Measurements from ENCODE around the gene ZNF384. TPM values are rescaled to one million over a fixed set of nuclear protein-coding genes. Genes with fewer than 3 reads are reported as not detected.

ZNF384 gene
- total RNA-seq, 1 experiment from 2014 or later: 63.8 TPM

GRCh38 chr12:6627616-6628015 is 61.6 kb downstream of the ZNF384 start:
- TF ChIP-seq KAT7 (CRISPR knock-in tag; IDR thresholded peaks at IDR 0.05; ENCODE audit: borderline replicate concordance) (no peak), OVOL2 (CRISPR knock-in tag; IDR thresholded peaks at IDR 0.05; ENCODE audit: borderline replicate concordance) (no peak), ETV6 (CRISPR knock-in tag; IDR thresholded peaks at IDR 0.05) (no peak), FOXP1 (CRISPR knock-in tag; IDR thresholded peaks at IDR 0.05; ENCODE audit: borderline replicate concordance) (no peak), ZNF425 (CRISPR knock-in tag; conservative IDR thresholded peaks at IDR 0.05) (no peak), NR3C1 (CRISPR knock-in tag; conservative IDR thresholded peaks at IDR 0.05; ENCODE audit: low read depth) (no peak), GRHL2 (CRISPR knock-in tag; IDR thresholded peaks at IDR 0.05; ENCODE audit: insufficient replicate concordance, severe bottlenecking) (no peak), TEAD1 (CRISPR knock-in tag; IDR thresholded peaks at IDR 0.05) (no peak), ZNF263 (CRISPR knock-in tag; IDR thresholded peaks at IDR 0.05; ENCODE audit: low read depth) (no peak)
- TF ChIP-seq, protein P1, sequence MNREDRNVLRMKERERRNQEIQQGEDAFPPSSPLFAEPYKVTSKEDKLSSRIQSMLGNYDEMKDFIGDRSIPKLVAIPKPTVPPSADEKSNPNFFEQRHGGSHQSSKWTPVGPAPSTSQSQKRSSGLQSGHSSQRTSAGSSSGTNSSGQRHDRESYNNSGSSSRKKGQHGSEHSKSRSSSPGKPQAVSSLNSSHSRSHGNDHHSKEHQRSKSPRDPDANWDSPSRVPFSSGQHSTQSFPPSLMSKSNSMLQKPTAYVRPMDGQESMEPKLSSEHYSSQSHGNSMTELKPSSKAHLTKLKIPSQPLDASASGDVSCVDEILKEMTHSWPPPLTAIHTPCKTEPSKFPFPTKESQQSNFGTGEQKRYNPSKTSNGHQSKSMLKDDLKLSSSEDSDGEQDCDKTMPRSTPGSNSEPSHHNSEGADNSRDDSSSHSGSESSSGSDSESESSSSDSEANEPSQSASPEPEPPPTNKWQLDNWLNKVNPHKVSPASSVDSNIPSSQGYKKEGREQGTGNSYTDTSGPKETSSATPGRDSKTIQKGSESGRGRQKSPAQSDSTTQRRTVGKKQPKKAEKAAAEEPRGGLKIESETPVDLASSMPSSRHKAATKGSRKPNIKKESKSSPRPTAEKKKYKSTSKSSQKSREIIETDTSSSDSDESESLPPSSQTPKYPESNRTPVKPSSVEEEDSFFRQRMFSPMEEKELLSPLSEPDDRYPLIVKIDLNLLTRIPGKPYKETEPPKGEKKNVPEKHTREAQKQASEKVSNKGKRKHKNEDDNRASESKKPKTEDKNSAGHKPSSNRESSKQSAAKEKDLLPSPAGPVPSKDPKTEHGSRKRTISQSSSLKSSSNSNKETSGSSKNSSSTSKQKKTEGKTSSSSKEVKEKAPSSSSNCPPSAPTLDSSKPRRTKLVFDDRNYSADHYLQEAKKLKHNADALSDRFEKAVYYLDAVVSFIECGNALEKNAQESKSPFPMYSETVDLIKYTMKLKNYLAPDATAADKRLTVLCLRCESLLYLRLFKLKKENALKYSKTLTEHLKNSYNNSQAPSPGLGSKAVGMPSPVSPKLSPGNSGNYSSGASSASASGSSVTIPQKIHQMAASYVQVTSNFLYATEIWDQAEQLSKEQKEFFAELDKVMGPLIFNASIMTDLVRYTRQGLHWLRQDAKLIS (CRISPR knock-in tag; IDR thresholded peaks at IDR 0.05; ENCODE audit: borderline replicate concordance): no peak
- no peak overlapping the region for H3K4me3 Mint-ChIP-seq
- POLR2A ChIA-PET: no interaction called here
- CTCF ChIA-PET: interaction anchor here (0.7 to 1.4 kb wide), 5 partner anchors 17 to 70 kb away, joined by 3 to 12 read pairs (median 4); partner anchors contain the start of gene ACRBP
- DNase-seq (ENCODE audit: low spot score) (no peak), ATAC-seq (peak; percentile 67)
- H3K9me3 Mint-ChIP-seq: no peaks in the 10 kb centered on the region
- H3K27ac Mint-ChIP-seq: no peak overlapping the region
- peaks cover 3% of the 10 kb centered on the region for H3K27me3 Mint-ChIP-seq (ENCODE audit: low read depth)
- peaks cover 4% of the 10 kb centered on the region; the same call in 1 of the 2 replicates for H3K4me1 Mint-ChIP-seq
- no peaks in the 10 kb centered on the region for H3K36me3 Mint-ChIP-seq

DNA sequence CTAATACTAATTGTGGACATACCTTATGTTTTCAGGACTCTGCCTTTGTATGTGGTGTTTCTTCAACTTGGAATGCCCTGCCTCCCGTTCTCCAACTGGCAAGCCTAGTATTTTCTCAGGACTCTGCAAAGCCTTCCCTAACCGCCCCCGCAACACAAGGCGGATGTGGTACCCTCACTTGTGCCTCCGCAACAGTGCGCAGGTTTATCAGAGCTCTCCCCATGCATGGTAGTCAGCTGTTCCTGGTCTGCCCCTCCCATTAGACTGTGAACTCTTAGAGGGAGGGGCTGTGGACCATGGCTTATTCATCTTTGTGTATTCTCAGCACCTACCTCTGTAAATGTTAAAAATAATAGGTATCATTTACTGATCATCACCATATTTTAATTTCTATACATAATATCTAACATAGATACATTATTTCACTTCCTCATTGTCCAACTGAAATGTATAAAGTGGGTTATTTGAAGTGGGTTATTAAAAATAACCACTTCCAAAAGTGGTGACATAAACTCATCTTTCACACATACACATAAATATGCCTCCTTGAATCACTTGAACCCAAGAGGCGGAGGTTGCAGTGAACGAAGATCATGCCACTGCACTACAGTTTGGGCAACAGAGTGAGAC is 62.4 kb downstream of the ZNF384 start:
- Mint-ChIP-seq H3K9me3 (no peaks in the 10 kb centered on the region), H3K4me1 (no peaks in the 10 kb centered on the region; the same call in 1 of the 2 replicates), H3K27me3 (ENCODE audit: low read depth) (peaks cover under 1% of the 10 kb centered on the region; the same call in 1 of the 2 replicates), H3K4me3 (no peak overlapping the region), H3K27ac (no peak overlapping the region), H3K36me3 (no peaks in the 10 kb centered on the region)
- DNase-seq (ENCODE audit: low spot score) (no peak), ATAC-seq (no peak)
- ChIA-PET POLR2A (no interaction called here), CTCF (interaction anchor here (0.6 to 1.6 kb wide), 2 partner anchors 9 to 13 kb away, joined by 3 read pairs; partner anchors contain the start of gene LPAR5)
- TF ChIP-seq MXD4 (CRISPR knock-in tag; IDR thresholded peaks at IDR 0.05; ENCODE audit: borderline replicate concordance) (no peak), ZMAT4 (CRISPR knock-in tag; IDR thresholded peaks at IDR 0.05) (no peak), ZNF263 (CRISPR knock-in tag; IDR thresholded peaks at IDR 0.05; ENCODE audit: low read depth) (no peak), EMX1 (CRISPR knock-in tag; IDR thresholded peaks at IDR 0.05) (no peak), MYBL2 (CRISPR knock-in tag; IDR thresholded peaks at IDR 0.05) (no peak), ZNF317 (CRISPR knock-in tag; IDR thresholded peaks at IDR 0.05; ENCODE audit: borderline replicate concordance, low read depth) (no peak), NR2C2 (CRISPR knock-in tag; IDR thresholded peaks at IDR 0.05) (no peak), GTF2I (CRISPR knock-in tag; conservative IDR thresholded peaks at IDR 0.05) (no peak), JAZF1 (CRISPR knock-in tag; IDR thresholded peaks at IDR 0.05) (no peak), NR3C1 (CRISPR knock-in tag; conservative IDR thresholded peaks at IDR 0.05; ENCODE audit: low read depth) (no peak), ZNF512 (CRISPR knock-in tag; IDR thresholded peaks at IDR 0.05; ENCODE audit: borderline replicate concordance) (no peak), KAT7 (CRISPR knock-in tag; IDR thresholded peaks at IDR 0.05; ENCODE audit: borderline replicate concordance) (no peak), ZNF121 (CRISPR knock-in tag; IDR thresholded peaks at IDR 0.05) (no peak), ZNF232 (CRISPR knock-in tag; IDR thresholded peaks at IDR 0.05) (no peak), JUN (CRISPR knock-in tag; IDR thresholded peaks at IDR 0.05) (no peak), NR1H2 (CRISPR knock-in tag; IDR thresholded peaks at IDR 0.05) (no peak)
- TF ChIP-seq, protein P2, sequence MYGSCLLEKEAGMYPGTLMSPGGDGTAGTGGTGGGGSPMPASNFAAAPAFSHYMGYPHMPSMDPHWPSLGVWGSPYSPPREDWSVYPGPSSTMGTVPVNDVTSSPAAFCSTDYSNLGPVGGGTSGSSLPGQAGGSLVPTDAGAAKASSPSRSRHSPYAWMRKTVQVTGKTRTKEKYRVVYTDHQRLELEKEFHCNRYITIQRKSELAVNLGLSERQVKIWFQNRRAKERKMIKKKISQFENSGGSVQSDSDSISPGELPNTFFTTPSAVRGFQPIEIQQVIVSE (CRISPR knock-in tag; IDR thresholded peaks at IDR 0.05; ENCODE audit: borderline replicate concordance): no peak
- TF ChIP-seq, protein P3, sequence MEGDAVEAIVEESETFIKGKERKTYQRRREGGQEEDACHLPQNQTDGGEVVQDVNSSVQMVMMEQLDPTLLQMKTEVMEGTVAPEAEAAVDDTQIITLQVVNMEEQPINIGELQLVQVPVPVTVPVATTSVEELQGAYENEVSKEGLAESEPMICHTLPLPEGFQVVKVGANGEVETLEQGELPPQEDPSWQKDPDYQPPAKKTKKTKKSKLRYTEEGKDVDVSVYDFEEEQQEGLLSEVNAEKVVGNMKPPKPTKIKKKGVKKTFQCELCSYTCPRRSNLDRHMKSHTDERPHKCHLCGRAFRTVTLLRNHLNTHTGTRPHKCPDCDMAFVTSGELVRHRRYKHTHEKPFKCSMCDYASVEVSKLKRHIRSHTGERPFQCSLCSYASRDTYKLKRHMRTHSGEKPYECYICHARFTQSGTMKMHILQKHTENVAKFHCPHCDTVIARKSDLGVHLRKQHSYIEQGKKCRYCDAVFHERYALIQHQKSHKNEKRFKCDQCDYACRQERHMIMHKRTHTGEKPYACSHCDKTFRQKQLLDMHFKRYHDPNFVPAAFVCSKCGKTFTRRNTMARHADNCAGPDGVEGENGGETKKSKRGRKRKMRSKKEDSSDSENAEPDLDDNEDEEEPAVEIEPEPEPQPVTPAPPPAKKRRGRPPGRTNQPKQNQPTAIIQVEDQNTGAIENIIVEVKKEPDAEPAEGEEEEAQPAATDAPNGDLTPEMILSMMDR (IDR thresholded peaks at IDR 0.05): no peak
